NCI-H446 (cell line): ENCODE measurements around the gene ADAM22.
"Not testable (repeated sequence)": the region's sequence is repeated elsewhere in the genome, so short reads cannot be mapped to it uniquely, and the experiment has no call there.

Experiments used
- DNase-seq, 2 experiments: peaks; one replicate each; lab custom pipeline; 2025; lab: John Stamatoyannopoulos, UW

ADAM22 gene, protein sequence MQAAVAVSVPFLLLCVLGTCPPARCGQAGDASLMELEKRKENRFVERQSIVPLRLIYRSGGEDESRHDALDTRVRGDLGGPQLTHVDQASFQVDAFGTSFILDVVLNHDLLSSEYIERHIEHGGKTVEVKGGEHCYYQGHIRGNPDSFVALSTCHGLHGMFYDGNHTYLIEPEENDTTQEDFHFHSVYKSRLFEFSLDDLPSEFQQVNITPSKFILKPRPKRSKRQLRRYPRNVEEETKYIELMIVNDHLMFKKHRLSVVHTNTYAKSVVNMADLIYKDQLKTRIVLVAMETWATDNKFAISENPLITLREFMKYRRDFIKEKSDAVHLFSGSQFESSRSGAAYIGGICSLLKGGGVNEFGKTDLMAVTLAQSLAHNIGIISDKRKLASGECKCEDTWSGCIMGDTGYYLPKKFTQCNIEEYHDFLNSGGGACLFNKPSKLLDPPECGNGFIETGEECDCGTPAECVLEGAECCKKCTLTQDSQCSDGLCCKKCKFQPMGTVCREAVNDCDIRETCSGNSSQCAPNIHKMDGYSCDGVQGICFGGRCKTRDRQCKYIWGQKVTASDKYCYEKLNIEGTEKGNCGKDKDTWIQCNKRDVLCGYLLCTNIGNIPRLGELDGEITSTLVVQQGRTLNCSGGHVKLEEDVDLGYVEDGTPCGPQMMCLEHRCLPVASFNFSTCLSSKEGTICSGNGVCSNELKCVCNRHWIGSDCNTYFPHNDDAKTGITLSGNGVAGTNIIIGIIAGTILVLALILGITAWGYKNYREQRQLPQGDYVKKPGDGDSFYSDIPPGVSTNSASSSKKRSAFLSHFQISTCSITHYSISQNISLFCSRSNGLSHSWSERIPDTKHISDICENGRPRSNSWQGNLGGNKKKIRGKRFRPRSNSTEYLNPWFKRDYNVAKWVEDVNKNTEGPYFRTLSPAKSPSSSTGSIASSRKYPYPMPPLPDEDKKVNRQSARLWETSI

DNA sequence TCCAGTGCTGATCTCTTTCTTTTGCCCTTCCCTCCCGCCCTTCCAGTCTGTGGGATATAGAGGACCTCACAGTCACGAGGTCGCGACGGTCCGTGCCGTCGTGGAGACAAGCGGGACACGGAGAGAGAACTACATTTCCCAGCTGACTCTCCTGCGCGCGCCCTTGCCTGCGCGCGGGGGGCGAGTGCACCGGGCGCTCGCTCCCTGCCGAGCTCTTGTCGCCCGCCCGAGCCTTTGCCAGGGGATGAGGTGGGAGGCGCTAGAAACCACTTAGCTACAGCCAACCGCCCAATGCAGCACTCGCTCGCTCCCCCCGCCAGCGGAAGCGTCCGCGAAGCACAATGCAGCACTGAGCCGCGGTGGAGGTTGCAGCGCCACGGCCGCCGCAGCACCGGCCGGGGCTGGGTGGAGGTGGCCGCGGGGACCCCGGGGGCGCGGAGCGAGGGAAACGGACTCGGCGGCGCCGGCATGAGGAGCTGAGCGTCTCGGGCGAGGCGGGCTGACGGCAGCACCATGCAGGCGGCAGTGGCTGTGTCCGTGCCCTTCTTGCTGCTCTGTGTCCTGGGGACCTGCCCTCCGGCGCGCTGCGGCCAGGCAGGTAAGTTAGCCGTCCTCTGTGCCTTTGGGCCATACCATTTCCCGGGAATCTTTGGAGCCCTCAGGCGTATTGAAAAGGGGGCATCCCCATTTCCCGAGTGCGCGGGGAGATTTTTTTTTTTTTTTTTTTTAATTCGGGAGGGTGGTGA lies at the start of gene ADAM22:
Gene ADAM22, plus strand, starts transcription at position 299 of the 746 bp plus-strand sequence. Its CDS starts 215 bp downstream, at position 514.
- DNase-seq: peak; percentile 78 to 96

DNA sequence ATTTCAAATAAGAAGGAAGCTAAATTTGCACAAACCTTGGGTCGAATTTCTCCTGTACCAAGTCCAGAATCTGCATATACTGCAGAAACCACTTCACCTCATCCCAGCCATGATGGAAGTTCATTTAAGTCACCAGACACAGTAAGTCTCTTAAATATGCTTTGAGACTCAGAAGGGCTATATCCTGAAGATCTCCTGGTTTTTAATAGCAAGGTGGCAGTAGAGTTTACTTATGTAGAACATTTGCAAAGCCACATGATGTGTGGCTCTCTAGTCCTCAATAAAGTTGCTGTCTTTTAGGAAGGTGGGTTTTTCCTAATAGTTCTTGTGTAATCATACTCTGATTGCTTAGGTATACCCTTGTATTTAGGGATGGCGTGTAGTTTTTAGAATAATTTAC lies 49.0 kb upstream of the ADAM22 start:
- DNase-seq: no peak

DNA sequence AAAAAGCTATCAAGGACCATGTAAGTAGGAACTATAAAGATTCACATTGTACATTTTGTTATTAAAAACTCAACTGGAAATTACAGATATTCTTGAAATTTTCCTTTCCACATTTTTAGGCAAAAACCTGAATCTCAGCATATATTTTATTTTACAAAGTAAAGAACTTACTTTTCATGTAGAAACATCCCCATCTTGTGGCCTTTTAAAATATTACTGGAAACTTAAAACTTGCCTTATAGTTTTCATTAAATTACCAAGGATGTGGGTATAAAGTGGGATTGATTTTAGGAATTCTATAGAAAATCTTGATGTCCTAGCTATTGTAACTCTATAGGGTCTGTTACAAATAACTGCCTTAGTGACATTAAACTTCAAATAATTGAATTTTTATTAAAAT lies 47.2 kb upstream of the ADAM22 start:
- DNase-seq: peak in 1 of 2 experiments; percentile 23

DNA sequence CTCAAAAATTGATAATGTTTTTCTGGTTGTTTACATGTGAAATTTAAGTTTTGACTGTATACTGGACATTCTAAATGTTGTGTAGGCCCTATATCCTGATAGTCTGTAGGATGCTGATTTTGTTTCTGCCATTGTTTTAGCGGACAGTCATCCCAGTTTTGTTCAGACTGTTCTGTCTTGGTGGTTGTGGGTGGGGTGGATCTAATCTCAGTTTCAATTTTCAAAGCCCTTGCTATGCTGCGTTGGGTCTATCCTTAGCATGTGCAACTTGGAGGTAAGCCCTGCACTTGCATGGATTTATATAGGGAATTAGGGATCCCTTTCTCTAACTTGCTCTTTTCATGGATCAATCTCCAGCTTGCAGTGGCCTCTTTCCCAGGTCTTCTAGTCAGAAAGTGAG lies 38.7 kb upstream of the ADAM22 start:
- DNase-seq: no peak

DNA sequence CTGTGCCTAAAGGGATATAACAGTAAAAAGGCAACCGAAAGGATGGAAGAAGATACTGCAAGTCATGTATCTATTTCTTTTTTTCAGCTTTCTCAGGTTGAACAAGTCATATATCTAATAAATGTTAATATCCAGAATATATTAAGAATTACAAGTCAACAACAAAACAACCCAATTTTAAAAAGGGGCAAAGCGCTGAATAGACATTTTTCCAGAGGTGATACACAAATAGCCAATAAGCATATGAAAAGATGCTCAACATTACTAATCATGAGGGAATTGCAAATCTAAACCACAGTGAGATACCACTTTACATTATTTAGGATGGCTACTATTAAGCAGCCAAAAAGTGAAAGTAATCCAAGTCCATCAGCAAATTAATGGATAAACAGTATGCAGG lies 34.8 kb upstream of the ADAM22 start:
- DNase-seq: no peak

DNA sequence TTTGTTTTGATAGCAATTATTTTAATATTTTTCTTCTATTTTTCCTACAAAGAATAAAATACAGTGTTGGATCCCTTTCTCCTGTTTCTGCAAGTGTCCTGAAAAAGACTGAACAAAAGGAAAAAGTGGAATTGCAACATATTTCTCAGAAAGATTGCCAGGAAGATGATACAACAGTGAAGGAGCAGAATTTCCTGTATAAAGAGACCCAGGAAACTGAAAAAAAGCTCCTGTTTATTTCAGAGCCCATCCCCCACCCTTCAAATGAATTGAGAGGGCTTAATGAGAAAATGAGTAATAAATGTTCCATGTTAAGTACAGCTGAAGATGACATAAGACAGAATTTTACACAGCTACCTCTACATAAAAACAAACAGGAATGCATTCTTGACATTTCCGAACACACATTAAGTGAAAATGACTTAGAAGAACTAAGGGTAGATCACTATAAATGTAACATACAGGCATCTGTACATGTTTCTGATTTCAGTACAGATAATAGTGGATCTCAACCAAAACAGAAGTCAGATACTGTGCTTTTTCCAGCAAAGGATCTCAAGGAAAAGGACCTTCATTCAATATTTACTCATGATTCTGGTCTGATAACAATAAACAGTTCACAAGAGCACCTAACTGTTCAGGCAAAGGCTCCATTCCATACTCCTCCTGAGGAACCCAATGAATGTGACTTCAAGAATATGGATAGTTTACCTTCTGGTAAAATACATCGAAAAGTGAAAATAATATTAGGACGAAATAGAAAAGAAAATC lies 26.7 kb upstream of the ADAM22 start:
- DNase-seq: not testable (repeated sequence)

DNA sequence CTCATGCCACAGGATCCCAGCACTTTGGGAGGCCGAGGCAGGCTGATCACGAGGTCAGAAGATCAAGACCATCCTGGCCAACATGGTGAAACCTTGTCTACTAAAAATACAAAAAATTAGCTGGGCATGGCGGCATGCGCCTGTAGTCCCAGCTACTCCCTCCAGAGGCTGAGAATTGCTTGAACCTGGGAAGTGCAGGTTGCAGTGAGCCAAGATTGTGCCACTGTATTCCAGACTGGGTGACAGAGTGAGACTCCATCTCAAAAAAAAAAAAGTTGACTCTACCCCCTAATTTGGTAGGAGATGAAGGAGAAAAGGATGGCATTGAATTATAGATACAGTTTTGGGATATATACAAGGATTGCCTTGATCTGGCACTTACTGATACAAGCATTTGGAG lies 25.2 kb upstream of the ADAM22 start:
- DNase-seq: not testable (repeated sequence)

DNA sequence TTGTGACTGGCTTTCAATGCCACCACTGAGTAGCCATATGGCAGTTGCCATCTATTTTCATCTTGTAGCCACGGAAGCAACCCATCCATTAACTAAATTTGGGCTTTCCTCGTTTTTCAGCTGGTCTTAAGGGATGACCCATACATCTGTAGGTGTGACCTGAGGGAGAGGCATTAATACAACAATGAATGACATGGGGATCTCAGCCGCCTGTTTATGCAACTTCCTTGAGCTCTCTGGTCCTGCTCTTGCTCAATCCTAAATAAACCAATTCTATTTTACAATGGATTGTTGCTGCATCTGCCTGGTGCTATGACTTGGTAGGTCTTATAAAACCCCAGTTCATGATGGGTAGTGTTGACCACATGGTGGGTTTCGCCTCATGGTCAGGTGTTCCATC lies 21.9 kb upstream of the ADAM22 start:
- DNase-seq: no peak

DNA sequence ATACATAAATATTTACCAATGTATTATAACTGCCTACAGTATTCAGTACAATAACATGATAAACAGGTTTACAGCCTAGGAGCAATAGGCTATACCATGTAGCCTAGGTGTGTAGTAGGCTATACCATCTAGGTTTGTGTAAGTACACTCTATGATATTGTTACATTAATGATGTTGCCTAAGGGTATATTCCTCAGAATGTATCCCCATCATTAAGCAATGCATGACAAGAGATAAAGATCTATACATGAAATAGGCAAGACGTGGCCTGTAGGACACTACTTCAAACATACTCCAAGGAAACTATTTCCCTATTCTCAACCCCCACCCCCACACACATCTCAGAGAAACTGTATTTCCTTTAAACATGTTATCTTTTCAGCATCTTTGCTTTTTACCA lies 15.3 kb upstream of the ADAM22 start:
- DNase-seq: no peak

DNA sequence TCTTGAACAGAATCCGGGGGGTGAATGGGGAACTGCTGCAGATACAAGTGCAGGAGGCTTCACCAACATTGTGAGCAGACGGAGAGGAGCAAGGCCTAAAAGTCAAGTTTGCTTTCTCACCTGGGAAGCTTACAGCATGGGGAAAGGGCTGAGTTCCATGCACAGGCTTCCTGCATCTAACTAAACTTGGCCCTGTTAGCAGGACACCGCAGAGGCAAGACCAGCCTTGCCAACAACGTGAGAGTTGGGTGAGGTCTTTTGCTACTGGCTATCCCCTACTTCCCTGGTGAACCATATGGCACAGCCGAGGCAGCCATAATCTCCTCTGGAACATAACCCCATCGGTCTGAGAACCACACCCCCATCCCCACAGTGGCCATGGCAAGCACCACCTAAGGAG lies 14.2 kb upstream of the ADAM22 start:
- no peak for DNase-seq

DNA sequence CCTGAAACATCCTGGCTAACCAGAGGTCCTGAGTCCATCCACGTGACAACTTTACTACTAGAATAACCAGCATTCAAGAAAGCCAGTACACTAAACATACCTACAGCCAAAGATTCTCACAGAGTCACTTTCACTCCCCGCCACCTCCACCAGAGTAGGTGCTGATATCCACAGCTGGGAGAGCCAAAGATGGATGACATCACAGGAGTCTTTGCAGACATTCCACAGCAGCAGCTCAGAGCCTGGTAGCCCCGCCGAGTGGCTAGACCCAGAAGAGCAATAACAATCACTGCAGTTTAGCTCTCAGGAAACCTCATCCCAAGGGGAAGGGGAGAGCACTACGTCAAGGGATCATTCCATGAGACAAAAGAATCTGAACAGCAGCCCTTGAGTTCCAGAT lies 13.5 kb upstream of the ADAM22 start:
- DNase-seq: no peak

DNA sequence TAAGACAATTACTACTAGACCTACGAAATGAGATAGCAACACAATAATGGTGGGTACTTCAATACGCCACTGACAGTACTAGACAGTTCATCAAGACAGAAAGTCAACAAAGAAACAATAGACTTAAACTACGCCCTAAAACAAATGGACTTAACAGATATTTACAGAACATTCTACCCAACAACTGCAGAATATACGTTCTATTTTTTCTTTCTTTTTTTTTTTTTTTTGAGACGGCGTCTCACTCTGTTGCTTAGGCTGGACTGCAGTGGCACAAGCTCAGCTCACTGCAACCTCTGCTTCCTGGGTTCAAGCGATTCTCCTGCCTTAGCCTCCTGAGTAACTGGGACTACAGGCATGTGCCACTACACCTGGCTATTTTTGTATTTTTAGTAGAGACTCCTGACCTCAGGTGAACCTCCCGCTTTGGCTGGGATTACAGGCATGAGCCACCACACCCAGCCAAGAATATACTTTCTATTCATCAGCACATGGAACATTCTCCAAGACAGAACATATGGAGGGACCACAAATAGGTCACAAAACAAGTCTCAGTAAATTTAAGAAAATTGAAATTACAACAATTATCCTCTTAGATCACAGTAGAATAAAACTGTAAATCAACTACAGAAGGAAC lies 11.2 kb upstream of the ADAM22 start:
- not testable (repeated sequence) for DNase-seq

DNA sequence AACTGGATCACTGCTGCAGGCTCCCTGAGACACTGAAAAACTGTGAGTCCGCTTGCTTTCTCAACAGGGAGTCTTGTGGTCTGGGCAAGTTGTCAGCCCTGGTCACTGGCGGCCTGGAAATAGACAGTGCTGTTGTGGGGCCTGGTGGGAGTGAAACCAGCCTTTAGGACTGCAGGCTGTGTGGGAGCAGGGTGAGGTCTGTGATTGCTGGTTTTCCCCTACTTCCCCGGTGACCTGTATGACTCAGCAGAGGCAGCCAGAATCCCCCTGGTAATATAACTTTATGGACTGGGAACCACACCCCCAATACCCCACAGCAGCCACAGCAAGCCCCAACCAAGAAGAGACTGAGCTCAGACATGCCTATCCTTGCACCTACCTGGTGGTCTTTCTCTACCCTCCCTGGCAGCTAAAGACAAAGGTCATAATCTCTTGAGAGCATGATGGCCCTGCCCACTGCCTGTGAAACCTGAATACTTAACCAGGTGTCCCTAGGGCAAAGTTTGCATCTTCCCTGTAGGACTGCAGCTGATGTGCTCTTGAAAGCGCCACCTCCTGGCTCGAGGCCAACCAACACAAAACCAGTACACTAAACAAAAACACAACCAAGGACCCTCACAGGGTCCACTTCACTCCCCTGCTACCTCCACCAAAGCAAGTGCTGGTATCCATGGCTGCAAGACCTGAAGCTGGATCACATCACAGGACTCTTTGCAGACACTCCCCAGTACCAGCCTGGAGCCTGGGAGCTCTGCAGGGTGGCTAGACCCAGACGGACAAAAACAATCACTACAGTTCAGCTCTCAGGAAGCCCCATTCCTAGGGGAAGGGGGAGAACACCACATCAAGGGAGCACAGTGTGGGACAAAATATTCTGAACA lies 7.2 kb upstream of the ADAM22 start:
- no peak for DNase-seq

DNA sequence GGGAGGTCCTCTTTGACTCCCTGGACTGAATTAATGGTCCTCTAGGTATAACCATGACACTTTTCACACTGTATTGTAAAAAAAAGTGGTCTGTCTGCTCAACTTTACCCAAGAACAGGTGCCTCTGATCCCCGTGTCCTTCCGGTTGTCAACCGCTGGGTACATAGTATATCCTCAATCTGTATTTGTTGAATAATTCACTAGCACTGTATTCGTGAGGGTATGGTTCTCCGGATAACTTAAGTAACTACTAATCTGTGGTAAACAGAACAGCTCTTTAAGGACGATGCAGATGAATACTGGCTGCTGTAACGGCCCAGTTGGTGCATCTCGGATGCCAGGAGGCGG lies 472 bp upstream of the ADAM22 start:
- DNase-seq: no peak

DNA sequence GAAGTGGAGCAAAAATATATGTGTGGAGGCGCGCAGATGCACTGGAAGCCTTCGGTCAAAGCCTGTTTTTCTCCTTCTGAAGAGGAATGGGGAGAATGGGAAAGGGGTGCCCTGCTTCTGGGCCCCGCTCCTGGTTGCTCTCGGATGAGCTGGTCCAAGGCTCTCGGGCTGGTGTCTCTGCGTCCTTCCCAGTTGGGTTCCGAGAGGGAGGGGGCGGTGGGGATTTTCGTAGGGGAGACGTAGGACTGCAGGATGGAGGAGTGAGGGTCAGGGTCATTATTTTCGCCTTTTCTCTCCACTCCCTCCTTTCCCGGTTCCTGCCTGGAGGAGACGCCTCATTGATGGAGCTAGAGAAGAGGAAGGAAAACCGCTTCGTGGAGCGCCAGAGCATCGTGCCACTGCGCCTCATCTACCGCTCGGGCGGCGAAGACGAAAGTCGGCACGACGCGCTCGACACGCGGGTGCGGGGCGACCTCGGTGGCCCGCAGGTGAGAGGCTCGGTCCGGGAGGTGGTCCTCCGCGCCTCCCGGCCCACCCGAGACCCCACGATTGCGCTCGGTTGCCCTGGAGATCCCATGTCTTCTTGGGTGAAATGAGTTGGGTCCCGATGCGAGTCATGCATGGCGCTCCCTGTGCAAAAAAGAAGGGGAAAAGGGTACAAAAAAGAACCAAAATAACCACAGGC lies 790 bp downstream of the ADAM22 start:
- DNase-seq: peak in 1 of 2 experiments; percentile 13

DNA sequence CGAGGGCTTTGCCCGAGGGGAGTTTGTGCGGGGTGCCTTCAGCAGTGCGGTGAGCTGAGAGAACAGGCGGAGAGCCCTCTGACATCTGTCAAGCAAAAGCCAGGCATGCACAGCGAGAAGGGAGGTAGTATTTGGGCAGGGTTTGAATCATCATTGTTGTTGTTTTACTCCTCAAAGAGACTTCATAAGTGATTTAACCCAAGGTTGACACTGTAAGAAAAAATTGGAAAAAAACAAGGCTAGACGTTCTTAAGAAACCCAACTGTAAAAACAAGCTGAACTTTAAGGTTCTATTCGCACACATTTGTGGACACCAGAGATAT lies 1.3 kb downstream of the ADAM22 start:
- no peak for DNase-seq

DNA sequence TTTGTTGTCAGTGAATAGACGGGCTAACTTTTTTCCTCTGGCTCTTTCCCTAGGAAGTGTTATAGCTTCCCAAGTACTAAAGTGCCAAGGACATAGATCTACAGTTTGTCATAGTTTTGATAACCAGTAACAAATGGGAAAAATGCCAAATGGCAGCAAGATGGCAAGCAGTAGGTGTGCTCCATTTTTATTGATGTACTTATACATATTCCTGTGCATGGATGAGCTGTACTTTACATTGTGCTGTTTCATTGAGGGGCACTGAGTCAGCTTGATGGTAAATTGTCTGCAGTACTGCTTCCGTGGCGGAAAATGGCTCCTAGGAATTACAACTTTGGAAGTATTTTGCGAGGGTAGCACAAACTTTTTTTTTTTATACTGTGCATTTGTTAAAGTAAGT lies 7.1 kb downstream of the ADAM22 start:
- no peak for DNase-seq

DNA sequence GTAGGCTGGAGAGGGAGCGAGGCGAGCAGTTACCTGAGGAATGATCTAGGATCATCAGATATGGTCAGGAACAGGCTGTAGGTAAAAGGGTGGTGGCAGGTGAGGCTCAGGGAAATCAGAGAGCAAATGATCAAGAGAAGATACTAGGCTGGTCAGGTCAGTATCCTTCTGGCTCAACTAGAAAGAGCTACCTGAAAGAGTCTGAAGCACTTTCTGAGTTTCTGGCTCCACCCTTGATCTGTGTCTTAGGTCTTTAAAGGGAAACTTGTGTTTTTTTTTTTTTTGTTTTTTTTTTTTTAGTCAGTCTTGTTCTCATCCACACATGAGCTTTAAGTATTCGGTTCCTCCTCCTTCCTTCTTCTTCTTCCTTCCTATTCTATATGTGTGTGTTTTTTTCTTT lies 10.5 kb downstream of the ADAM22 start:
- DNase-seq: no peak

DNA sequence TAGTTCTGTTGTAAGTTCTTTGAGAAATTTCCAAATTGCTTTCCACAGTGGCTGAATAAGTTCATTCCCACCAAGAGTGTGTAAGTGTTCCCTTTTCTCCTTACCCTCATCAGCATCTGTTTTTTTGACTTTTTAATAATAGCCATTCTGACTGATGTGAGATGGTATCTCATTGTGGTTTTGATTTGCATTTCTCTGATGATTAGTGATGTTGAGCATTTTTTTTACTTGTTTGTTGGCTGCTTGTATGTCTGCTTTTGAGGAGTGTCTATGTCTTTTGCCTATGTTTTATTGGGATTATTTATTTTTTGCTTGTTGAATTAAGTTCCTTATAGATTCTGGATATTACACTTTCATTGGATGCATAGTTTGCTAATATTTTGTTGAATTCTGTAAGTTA lies 11.9 kb downstream of the ADAM22 start:
- not testable (repeated sequence) for DNase-seq

DNA sequence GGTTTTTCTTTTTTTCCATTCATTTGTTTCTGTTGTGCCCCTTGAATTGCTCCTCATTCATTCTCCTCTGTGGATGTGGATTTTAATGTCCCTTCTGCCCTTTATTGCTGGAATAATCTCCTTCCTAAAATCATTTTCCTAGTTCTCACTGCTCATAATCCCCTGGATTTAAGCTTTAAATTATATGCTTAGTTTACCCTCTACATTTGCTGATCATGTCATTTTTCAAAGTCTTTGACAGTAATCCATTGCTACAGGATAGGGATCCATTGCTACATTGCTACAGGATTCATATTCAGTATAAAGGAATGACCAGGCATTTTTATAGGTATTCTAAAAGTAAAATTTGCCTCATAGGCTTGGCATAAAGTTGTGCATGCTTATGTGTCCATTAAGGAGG lies 14.3 kb downstream of the ADAM22 start:
- no peak for DNase-seq
